ENCODE measurements around the gene TRMT2A.

The TRMT2A gene

DNA sequence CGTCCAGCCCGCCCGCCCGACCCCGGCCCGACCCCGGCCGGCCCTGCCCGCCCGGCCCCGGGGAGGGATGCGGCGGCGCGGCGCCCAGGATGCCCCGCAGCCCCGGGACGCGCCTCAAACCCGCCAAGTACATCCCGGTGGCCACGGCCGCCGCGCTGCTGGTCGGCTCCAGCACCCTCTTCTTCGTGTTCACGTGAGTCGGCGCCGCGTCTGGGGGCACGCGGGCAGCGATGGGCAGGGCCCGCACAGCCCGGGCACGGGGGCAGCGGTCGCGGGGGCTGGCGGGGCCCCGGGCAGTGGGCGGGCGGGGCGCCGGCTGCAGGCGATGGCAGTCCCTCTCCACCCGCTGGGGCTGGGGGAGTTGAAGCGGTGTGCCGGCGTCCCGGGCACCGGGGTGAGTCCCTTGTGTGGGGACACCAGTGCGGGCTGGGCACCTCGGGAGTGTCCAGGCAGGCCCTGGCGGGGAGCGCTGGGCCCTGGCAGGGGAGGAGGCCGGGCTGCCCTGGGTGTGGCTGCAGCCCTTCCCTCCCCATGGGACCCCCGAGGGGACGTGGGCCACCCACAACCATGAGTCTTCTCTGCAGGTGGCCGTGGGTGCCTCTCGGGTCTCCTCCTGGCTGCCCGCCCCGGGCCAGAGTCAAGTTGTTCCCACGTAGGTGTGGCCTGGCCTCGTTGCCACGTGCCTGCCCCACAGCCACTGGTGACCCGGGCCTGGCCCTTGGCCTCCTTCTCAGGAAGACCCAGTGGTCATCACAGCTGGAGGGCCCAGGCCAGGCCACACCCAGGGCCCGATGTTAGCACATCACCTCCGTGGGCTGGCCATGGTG lies 15.0 kb upstream of the TRMT2A start:
- no peak for DNase-seq

GRCh38 chr22:20131597-20131858 lies 14.5 kb upstream of the TRMT2A start, which contains the start of gene ZDHHC8:
Gene ZDHHC8 (plus strand): TSS chr22:20131804. CDS start chr22:20131948, 144 bp downstream.
- no peak for DNase-seq

DNA sequence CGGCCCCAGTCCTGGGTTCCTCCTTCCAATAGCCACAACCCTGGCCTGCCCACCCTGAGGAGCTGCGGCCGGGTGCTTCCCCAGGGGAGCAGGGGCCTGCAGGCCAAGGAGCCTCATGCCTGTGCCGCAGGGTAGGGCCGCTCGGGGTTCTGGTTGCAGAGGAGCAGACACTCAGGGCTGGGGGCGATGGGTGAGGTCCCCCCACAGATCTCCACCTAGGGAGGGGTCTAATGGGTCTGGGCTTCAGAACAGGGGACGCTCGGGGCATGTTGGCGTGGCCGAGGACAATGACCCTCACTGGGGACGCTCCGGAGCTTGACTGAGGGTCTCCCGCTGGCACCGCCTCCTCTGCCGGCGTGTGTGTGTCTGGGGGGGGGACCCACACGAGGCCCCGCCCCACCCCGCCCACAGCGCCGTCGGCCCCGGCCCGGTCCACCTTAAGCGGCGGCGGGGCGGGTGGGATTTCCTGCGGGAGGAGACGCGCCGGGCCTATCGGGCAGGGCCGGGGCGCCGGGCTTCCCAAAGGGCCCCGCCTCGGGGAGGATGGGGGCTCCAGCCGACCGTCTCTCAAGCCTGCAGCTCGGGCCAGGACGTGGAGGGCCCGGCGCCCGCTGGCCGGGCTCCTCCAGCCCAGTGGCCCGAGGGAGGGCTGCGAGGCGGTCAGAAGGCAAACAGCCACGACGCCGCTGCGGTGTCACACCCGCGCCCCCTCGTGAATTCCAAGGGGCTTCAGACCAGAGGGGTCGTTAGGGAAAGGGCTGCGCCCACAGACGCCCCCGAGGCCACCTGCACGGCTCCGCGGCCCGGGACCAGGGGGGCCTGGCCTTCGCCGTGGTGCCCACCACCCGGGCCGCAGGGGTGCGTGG lies 13.9 kb upstream of the TRMT2A start:
- DNase-seq: peak; percentile 53

GRCh38 chr22:20130319-20130718 lies 13.3 kb upstream of the TRMT2A start:
- peak; percentile 20 for DNase-seq

GRCh38 chr22:20129747-20130014 lies 12.7 kb upstream of the TRMT2A start:
- DNase-seq: no peak

- DNase-seq: peak; percentile 8
These were observed 12.1 kb upstream of the TRMT2A start for GRCh38 chr22:20128902-20129746.

DNA sequence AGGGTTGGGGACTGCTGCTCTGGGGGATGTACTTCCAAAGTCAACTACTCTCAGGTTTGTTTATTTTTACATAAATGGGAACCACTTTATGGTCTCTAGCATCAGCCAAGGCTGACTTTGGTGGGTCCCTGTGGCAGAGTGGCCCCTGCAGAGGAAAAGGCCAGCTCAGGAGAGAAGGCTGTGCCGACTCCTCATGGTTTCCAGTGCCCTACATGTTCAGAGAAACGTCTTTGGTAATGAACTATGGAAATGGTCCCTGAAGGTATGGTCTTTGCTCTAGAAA lies 11.5 kb upstream of the TRMT2A start:
- DNase-seq: no peak

- DNase-seq: no peak
These were observed 11.0 kb upstream of the TRMT2A start for GRCh38 chr22:20127869-20128618.

DNA sequence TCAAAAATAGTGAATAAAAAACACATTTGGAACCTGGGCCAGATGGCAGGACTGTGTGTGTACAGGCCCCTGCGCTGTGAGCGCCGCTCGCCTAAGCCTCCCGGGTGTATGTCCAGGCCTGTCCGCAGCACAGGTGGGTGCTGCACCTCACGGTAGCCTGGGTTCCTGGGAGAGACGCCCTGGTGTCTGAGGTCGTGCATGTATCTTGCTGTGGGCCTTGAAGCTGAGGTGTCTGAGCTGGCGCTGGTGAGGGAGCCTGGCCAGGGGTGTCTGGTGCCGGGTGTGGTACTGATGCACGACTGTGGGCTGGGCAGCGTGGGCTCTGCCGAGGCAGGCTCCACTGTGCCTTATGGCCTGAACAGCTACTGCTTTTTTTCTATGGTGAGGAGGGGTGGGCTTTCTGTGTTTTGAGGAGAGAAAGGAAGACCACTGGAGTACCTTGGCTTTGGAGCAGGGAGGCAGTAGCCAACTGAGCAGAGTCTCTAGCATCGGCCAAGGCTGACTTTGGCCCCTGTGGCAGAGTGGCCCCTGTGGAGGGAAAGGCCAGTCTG lies 10.4 kb upstream of the TRMT2A start:
- no peak for DNase-seq

DNA sequence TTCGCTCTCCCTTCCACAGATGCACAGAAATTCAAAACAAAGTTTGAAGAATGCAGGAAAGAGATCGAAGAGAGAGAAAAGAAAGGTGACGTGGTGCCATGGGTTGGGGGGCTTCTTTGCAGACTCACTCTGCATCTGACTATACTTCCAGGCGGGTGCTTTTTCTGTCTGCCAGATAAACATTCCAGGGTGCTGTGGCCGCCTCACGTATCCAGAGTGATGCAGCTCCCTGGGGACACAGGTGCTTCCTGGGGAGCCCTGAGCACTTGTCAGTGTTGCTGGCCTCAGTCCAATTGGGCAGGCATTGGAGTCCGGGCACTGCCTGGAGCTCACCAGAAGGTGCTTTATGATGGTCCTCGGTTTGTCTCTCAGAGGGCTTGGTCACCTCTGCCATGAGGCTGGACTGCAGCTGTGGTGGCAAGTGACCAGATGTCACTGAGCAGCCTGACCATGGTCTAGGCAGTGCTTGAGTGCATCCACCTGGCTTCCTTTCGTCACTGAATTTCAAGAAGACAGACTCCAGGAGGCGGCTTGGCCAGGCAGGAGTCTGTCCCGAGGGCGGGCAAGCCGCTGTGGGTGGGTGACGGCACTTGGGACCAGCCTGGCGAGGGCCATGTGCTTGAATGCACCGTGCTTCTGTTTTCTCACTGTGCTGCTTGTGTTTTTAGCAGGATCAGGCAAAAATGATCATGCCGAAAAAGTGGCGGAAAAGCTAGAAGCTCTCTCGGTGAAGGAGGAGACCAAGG lies 9.4 kb upstream of the TRMT2A start:
- DNase-seq: no peak

DNA sequence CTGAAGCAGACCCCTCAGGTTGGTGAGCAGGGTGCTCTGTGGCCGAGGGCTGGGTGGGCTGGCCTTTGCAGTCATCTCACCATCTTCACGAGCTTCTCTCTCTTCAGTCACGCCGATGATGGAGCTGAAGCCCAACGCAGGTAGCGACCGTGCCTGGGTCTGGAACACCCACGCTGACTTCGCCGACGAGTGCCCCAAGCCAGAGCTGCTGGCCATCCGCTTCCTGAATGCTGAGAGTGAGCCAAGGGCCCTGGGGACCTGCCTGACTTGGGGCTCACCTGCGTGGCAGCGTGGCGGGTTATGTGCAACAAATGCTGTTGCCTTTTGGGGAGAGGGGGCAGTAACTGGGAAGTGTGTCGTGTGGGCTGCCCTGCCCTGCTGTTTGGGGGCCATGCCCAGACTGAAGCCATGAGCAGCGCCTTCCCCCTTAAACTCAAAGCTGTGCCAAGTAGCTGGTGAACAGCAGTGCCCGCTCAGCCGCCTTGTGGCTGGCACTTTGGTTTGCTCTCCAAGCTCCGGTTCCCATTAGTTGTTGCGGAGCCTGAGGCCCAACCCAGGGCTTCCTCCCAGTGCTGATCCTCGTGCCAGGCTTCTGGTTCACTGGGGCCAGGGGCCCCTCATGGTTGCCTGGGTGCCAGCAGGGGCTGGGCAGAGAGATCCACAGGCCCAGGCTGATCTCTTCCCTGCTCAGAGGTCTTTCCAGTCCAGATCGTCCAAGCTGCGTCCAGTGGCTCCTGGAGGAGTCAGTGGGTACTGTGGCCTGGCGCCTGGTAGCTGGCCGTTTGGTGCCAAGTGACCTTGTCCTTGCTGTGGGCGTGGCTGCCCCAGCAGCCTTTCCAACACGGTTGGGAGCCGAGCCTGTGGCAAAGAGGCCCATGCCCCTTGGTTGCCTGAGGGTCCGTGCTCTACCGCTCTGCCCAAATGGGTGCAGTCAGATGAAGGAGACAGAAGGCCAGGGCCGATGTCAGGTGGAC lies 8.5 kb upstream of the TRMT2A start:
- no peak for DNase-seq

DNA sequence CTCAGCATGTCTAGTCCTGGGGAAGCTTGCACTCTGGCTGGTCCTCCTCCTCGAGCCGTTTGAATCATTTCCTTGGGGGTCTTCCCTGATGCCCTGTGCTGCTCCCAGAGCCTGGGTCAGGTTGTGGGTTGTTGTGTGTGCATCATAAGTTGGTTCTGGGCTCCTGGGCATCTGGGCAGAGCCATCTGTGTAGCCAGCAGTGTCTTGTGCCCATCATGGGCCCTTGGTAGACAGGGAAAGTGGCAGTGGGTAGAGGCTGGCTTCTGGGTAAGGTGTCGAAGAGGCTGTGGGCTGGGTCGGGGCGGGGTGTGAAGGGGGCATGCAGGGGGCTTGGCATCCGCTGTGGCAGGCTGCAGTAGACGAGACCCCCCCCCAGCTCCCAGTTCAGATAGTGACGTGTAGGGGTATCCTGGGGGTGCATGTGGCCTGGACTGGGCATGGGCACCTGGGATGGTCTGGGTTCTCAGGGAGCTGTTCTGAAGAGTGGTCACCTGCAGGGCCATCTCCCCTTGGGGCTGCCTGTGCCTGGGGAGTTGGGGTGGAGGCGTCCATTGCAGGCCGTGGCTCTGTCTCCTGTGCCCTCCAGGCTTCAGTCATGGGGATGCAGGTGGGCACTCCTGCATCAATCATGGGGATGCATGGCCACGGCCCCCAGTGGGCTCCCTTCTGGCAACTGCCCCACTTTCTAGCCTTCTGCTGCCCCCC lies 7.2 kb upstream of the TRMT2A start:
- DNase-seq: no peak

GRCh38 chr22:20123366-20124082 lies 6.5 kb upstream of the TRMT2A start:
- no peak for DNase-seq

DNA sequence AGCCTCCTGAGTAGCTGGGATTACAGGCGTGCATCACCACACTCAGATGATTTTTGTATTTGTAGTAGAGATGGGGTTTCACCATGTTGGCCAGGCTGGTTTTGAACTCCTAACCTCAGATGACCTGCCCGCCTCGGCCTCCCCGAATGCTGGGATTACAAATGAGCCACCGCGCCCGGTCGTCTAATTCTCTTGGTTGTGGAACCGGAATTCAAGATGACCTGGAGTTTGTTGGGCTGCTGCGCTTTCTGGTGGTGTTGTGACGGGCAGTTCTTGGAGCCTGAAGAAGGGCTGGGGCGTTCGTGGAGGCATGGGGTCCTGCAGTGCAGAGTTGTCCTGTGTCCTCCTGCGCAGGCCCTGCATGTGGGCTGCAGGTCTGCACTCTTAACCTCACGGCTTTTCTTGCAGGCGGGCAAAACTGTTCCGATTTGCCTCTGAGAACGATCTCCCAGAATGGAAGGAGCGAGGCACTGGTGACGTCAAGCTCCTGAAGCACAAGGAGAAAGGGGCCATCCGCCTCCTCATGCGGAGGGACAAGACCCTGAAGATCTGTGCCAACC lies 4.9 kb upstream of the TRMT2A start:
- no peak for DNase-seq

- no peak for DNase-seq
These were observed 1.4 kb upstream of the TRMT2A start for GRCh38 chr22:20118300-20119020.

DNA sequence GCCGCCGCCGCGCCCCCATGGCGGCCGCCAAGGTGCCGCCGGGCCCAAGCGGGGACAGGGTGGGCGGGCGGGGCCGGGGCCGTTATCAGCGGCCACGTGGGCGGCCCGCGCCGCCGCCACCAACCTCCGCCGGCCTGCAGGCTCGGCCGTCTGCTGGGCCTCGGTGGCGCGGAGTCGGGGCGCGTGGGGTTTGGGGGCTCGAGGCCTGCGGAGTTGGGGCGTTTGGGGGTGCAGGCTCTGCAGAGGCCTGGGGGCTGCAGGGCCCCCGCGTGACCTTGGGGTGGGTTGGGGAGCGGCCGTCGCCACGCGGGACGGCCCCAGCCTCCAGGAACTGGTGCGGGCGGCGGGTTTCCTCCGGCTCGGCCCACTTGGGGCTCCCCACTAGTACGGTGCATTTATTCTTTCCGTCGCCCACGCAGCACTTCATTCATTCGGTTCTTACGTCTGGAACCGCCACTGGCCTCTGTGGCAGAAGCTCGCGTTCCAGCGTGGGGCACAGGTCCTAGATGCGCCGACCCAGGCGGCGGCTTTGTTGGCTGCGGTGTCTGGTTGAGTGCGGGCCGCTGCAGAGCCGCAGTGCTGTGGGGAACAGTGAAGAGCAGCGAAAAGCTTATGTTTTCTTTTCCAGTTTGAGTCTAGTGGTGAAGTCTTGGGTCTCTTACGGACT lies 740 bp upstream of the TRMT2A start:
- no peak for DNase-seq

DNA sequence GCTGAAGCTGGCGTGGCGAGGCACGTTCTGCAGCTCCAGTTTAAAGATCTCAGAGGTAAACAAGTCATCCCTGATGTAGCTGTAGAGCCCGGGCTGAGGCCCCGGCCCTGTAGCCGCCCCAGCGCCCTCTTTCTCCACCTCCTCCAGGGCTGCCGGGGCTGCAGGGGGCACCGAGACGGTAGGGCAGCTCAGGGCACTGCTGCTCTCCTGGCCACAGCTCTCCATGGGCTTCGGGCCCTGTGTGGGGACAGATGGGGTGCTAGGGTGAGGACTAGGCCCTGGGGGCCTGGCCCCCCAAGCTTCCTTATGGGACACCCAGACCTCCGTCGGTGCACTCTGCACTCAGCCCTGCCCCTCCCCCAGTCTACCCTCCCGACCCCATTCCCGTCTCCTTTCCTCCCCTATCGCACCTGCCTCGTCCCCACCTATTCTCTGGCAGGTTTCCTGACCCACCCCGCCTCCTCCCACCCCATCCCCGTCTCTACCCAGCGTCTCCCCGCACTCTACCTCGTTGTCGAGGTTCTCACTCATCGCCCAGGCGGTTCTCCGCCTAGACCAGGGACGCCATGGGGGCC lies 563 bp downstream of the TRMT2A start:
- DNase-seq: no peak
